ENCODE data around the gene PAAF1.

Gene PAAF1

DNA sequence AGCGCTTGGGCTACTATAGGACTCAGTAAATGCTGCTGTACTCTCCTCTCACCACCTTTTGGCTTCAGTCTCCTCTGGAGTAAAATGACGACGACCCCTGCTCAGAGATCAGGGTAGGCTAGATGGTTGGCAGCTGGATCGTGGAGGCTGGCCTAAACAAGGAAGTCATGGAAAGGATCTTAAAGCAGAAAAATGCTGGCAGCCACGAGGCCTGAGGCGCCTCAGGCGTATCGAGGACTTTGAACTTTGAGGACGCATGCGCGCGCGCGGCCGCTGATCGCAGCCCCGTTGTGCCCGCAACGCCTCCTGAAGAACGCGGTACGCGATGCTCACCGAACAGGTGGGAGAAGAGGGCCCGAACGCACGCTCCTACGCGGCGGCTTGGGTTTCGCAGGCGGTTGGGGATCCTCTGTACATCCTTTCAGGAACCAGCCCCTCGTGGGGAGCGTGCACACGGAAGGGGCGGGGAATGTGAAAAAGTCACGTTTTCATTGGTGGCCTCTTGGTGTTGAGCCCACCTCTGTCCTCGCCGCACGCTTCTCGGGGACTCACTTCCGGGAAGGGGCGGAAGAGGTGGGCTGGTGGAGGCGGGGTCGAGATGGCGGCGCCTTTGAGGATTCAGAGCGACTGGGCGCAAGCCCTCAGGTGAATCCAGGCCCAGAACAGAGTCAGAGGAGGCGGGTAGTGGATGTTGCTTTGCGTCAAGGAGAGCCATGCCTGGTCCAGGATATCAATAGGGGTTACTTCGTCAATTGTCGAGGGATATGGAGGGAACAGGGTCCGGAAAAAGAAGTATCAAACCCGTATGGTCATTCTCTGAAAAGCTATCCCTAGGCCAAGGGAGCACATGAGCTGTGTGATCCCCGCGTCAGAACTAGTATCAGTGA lies at the start of gene PAAF1, which contains the start of gene COA4:
PAAF1 (plus strand) TSS at position 576 of the 887 bp plus-strand sequence; CDS start at position 599, 23 bp downstream.
COA4 (minus strand) TSS at position 423 of the 887 bp plus-strand sequence. CDS start 3,468 bp downstream, outside the sequence.
- Histone ChIP-seq H3K36me3 (ENCODE audit: insufficient read depth, low read length) (peaks cover 21% of the 10 kb centered on the region), H3K27me3 (ENCODE audit: control insufficient read depth in 1 of 2, insufficient read depth in 2 of 2, low read length in 2 of 2) (no peaks in the 10 kb centered on the region), H3K4me3 (ENCODE audit: low read depth in 1 of 2, low read length in 2 of 2) (peak within 1 kb of the TSS; percentile 58 to 99), H3K4me1 (ENCODE audit: insufficient read depth, low read length) (peaks cover 18% of the 10 kb centered on the region), H3K9me3 (ENCODE audit: low read length) (no peaks in the 10 kb centered on the region), H3K27ac (ENCODE audit: low read depth, low read length) (peak within 1 kb of the TSS; percentile 86), H3K9ac (ENCODE audit: low read length) (peak within 1 kb of the TSS; percentile 95)

- no peaks in the 10 kb centered on the region for H3K27me3 ChIP-seq (ENCODE audit: control insufficient read depth in 1 of 2, insufficient read depth in 2 of 2, low read length in 2 of 2)
- H3K4me3 ChIP-seq (ENCODE audit: low read depth in 1 of 2, low read length in 2 of 2) = no peak overlapping the region
- no peak overlapping the region for H3K9ac ChIP-seq (ENCODE audit: low read length)
- H3K36me3 ChIP-seq (ENCODE audit: insufficient read depth, low read length) = peaks cover 10% of the 10 kb centered on the region
- H3K27ac ChIP-seq (ENCODE audit: low read depth, low read length) = no peak overlapping the region
- H3K4me1 ChIP-seq (ENCODE audit: insufficient read depth, low read length) = no peaks in the 10 kb centered on the region
- no peaks in the 10 kb centered on the region for H3K9me3 ChIP-seq (ENCODE audit: low read length)
Observed at GRCh38 chr11:73830261-73830660, 46.5 kb upstream of the PAAF1 start.

DNA sequence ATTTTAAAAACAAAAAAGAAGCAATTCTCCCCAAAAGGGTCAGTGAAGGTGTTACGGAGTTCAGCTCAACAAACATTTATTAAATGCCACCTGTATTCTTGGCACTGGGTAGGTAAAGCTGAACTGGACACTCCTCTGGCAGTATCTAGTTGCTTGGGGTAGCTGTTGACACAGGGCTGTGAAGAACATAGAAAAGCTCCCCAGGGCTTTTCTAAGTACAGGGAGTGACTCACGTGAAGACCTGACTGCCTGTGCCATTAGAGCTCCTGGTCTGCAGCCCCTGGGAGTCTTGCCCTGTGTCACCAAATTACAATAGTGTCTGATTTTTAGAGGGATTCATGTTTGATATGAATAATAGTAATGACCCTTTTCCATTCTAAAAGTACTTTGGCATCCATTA lies 43.7 kb upstream of the PAAF1 start:
- H3K27me3 ChIP-seq (ENCODE audit: control insufficient read depth in 1 of 2, insufficient read depth in 2 of 2, low read length in 2 of 2) = no peaks in the 10 kb centered on the region
- no peaks in the 10 kb centered on the region for H3K4me1 ChIP-seq (ENCODE audit: insufficient read depth, low read length)
- no peak overlapping the region for H3K4me3 ChIP-seq (ENCODE audit: low read depth in 1 of 2, low read length in 2 of 2)
- H3K27ac ChIP-seq (ENCODE audit: low read depth, low read length) = no peak overlapping the region
- H3K36me3 ChIP-seq (ENCODE audit: insufficient read depth, low read length) = peaks cover 5% of the 10 kb centered on the region
- H3K9ac ChIP-seq (ENCODE audit: low read length) = no peak overlapping the region
- no peaks in the 10 kb centered on the region for H3K9me3 ChIP-seq (ENCODE audit: low read length)

DNA sequence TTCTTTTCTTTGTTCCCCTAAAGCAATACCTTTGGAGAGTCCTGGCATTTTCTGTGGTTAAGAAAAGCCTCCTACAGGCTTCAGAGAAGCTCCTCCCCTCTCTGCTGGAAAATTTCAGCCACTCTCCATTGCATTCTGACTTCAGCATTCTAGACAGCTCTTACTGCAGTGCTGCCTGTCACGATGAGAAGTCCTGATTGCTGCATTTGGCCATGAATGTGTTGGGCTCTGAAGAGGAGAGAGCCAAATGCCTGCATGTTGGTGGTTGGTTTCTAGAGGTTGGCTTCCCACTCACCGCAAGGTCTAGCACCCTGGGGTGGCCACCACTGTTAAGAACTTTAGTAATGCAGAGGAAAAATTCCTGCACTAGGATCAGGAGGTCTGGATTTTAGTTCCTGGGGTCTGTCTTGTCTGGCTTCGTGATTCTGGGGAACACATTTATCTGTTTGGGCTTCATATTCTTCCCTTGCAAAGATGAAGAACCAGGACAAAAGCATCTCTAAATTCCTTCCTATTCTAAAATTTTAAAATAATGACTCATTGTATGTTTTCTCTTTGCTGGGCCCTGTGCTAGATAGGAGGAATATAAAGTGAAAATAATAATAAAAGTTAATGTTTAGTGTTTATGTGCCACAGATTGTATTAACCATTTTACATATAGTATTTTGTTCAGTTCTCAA lies 38.2 kb upstream of the PAAF1 start:
- Histone ChIP-seq H3K4me3 (ENCODE audit: low read depth in 1 of 2, low read length in 2 of 2) (no peak overlapping the region), H3K27me3 (ENCODE audit: control insufficient read depth in 1 of 2, insufficient read depth in 2 of 2, low read length in 2 of 2) (no peaks in the 10 kb centered on the region), H3K9me3 (ENCODE audit: low read length) (no peaks in the 10 kb centered on the region), H3K4me1 (ENCODE audit: insufficient read depth, low read length) (no peaks in the 10 kb centered on the region), H3K9ac (ENCODE audit: low read length) (no peak overlapping the region), H3K27ac (ENCODE audit: low read depth, low read length) (no peak overlapping the region), H3K36me3 (ENCODE audit: insufficient read depth, low read length) (peaks cover 5% of the 10 kb centered on the region)

- Histone ChIP-seq H3K4me3 (ENCODE audit: low read depth in 1 of 2, low read length in 2 of 2) (no peak overlapping the region), H3K27me3 (ENCODE audit: control insufficient read depth in 1 of 2, insufficient read depth in 2 of 2, low read length in 2 of 2) (no peaks in the 10 kb centered on the region), H3K27ac (ENCODE audit: low read depth, low read length) (no peak overlapping the region), H3K4me1 (ENCODE audit: insufficient read depth, low read length) (no peaks in the 10 kb centered on the region), H3K36me3 (ENCODE audit: insufficient read depth, low read length) (peaks cover 7% of the 10 kb centered on the region), H3K9ac (ENCODE audit: low read length) (no peak overlapping the region), H3K9me3 (ENCODE audit: low read length) (no peaks in the 10 kb centered on the region)
Observed at GRCh38 chr11:73839123-73839457, 37.7 kb upstream of the PAAF1 start.

DNA sequence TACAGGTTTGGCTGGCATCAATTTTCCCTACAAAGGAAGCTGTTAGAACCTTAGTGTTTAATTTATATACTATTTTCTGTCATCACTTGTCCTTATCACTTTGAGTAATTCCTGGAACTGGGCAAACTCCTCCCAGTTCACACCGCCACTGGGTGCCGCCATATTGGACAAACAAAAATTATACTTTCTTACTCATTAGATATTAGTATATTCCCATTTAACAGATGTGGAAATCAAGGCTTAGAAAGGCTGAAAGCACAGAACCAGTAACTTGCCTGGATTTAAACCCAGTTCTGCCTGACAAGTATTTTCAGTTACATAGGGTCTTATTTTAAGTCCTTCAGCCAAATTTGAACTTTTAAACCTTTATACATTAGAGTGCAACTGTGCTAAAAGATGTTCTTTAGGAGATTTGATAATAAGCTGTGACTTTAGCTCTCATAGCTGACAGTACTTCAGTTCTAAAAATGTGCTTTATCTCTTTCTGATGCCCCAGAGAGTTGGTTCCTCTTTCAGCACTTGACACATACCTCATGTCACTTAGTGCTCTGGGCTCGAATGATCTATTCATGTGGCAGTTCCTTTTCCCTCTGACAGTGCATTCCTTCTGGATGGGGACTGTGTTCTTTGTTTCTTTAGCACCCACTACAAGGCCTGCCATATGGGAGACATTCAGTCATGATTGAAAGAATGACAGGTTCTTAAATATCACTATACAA lies 25.6 kb upstream of the PAAF1 start:
- H3K4me3 ChIP-seq (ENCODE audit: low read depth in 1 of 2, low read length in 2 of 2) = no peak overlapping the region
- H3K9ac ChIP-seq (ENCODE audit: low read length) = no peak overlapping the region
- no peak overlapping the region for H3K27ac ChIP-seq (ENCODE audit: low read depth, low read length)
- H3K9me3 ChIP-seq (ENCODE audit: low read length) = no peaks in the 10 kb centered on the region
- H3K27me3 ChIP-seq (ENCODE audit: control insufficient read depth in 1 of 2, insufficient read depth in 2 of 2, low read length in 2 of 2) = no peaks in the 10 kb centered on the region
- no peaks in the 10 kb centered on the region for H3K36me3 ChIP-seq (ENCODE audit: insufficient read depth, low read length)
- no peaks in the 10 kb centered on the region for H3K4me1 ChIP-seq (ENCODE audit: insufficient read depth, low read length)

DNA sequence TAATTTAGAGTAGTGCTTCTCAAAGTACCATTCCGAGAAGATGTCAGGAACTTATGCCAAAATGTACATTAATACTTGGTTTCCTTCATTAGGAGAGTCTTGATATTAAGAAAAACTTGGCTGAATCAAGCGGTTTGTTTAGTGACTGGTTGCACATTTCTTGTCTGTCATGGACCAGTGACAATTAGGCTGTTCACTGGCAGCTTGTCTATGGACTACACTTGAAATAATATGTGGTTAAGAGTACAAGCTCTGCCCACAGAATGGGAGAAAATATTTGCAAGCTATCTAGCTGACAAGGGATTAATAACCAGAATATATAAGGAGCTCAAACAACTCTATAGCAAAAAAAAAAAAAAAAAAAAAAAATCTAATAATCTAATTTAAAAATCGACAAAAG lies 24.8 kb upstream of the PAAF1 start:
- Histone ChIP-seq H3K4me3 (ENCODE audit: low read depth in 1 of 2, low read length in 2 of 2) (no peak overlapping the region), H3K27ac (ENCODE audit: low read depth, low read length) (no peak overlapping the region)

DNA sequence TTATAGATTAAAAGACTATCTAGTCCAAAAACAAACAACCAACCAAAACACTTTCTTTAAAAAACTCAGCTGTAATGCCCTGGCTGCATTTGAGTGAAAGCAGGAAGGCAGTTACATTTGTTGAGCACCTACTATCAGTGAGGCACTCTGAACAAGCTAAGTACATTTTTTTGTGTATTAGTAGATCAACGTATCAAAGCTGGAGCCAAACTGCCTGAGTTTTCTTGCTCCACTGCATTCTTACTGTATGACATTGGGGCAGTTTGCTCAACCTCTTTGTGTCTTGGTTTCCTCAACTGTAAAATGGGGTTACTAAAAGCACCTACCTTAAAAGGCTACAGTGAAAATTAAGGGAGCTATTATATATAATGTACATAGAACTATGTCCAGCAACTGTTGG lies 22.1 kb upstream of the PAAF1 start:
- no peaks in the 10 kb centered on the region for H3K27me3 ChIP-seq (ENCODE audit: control insufficient read depth in 1 of 2, insufficient read depth in 2 of 2, low read length in 2 of 2)
- H3K9me3 ChIP-seq (ENCODE audit: low read length) = no peaks in the 10 kb centered on the region
- H3K9ac ChIP-seq (ENCODE audit: low read length) = no peak overlapping the region
- H3K4me3 ChIP-seq (ENCODE audit: low read depth in 1 of 2, low read length in 2 of 2) = no peak overlapping the region
- peaks cover 2% of the 10 kb centered on the region for H3K36me3 ChIP-seq (ENCODE audit: insufficient read depth, low read length)
- no peak overlapping the region for H3K27ac ChIP-seq (ENCODE audit: low read depth, low read length)
- H3K4me1 ChIP-seq (ENCODE audit: insufficient read depth, low read length) = no peaks in the 10 kb centered on the region

More for the DNA sequence above, 24.8 kb upstream of the PAAF1 start:
- Histone ChIP-seq H3K9me3 (ENCODE audit: low read length) (no peaks in the 10 kb centered on the region), H3K36me3 (ENCODE audit: insufficient read depth, low read length) (no peaks in the 10 kb centered on the region), H3K27me3 (ENCODE audit: control insufficient read depth in 1 of 2, insufficient read depth in 2 of 2, low read length in 2 of 2) (no peaks in the 10 kb centered on the region), H3K4me1 (ENCODE audit: insufficient read depth, low read length) (no peaks in the 10 kb centered on the region), H3K9ac (ENCODE audit: low read length) (no peak overlapping the region)

- H3K27me3 ChIP-seq (ENCODE audit: control insufficient read depth in 1 of 2, insufficient read depth in 2 of 2, low read length in 2 of 2) = no peaks in the 10 kb centered on the region
- H3K4me1 ChIP-seq (ENCODE audit: insufficient read depth, low read length) = no peaks in the 10 kb centered on the region
- no peak overlapping the region for H3K4me3 ChIP-seq (ENCODE audit: low read depth in 1 of 2, low read length in 2 of 2)
- H3K9me3 ChIP-seq (ENCODE audit: low read length) = no peaks in the 10 kb centered on the region
- peaks cover 10% of the 10 kb centered on the region for H3K36me3 ChIP-seq (ENCODE audit: insufficient read depth, low read length)
- H3K9ac ChIP-seq (ENCODE audit: low read length) = no peak overlapping the region
- no peak overlapping the region for H3K27ac ChIP-seq (ENCODE audit: low read depth, low read length)
Observed at GRCh38 chr11:73856031-73856567, 20.7 kb upstream of the PAAF1 start.

DNA sequence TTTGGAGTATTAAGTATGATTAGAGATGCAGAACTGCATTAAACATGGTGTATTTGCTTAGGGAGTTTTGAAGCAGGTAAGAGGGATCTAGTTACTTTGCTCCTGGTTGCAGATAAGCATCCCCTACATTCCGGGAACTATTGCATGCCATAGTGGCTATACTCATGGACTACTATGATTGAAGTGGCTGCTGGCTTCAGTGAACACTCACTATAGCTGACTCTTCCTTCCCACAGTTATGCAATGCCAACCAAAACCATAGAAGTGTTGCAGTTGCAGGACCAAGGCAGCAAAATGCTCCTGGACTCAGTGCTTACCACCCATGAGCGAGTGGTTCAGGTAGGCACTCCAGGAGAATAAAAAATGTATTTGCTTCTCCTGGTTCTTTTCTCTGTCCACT lies 17.1 kb upstream of the PAAF1 start:
- Histone ChIP-seq H3K27me3 (ENCODE audit: control insufficient read depth in 1 of 2, insufficient read depth in 2 of 2, low read length in 2 of 2) (no peaks in the 10 kb centered on the region), H3K4me3 (ENCODE audit: low read depth in 1 of 2, low read length in 2 of 2) (no peak overlapping the region), H3K9me3 (ENCODE audit: low read length) (no peaks in the 10 kb centered on the region), H3K36me3 (ENCODE audit: insufficient read depth, low read length) (peaks cover 24% of the 10 kb centered on the region), H3K9ac (ENCODE audit: low read length) (no peak overlapping the region), H3K27ac (ENCODE audit: low read depth, low read length) (no peak overlapping the region), H3K4me1 (ENCODE audit: insufficient read depth, low read length) (no peaks in the 10 kb centered on the region)

DNA sequence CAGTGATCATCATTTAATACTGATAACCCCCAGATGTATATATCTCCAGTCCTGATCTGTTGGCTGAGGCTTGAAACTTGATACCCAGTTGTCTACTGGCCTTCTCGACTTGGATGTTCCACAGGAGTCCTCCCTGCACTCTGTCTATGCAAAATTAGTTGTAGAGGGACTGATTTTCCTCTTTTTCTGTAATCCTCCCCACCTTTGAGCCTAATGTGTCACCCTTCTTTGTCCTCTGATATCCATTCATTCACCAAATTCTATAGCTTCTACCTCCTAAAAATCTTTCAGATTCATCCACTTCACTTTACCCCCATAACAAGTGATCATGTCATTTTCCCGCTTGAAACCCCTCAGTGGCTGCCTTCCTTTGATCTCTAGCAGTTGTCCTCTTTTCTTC lies 16.6 kb upstream of the PAAF1 start:
- Histone ChIP-seq H3K9ac (ENCODE audit: low read length) (no peak overlapping the region), H3K9me3 (ENCODE audit: low read length) (no peaks in the 10 kb centered on the region), H3K36me3 (ENCODE audit: insufficient read depth, low read length) (peaks cover 24% of the 10 kb centered on the region), H3K27ac (ENCODE audit: low read depth, low read length) (no peak overlapping the region), H3K27me3 (ENCODE audit: control insufficient read depth in 1 of 2, insufficient read depth in 2 of 2, low read length in 2 of 2) (no peaks in the 10 kb centered on the region), H3K4me3 (ENCODE audit: low read depth in 1 of 2, low read length in 2 of 2) (no peak overlapping the region), H3K4me1 (ENCODE audit: insufficient read depth, low read length) (no peaks in the 10 kb centered on the region)
